ENCODE measurements around the gene LCN1.

DNA sequence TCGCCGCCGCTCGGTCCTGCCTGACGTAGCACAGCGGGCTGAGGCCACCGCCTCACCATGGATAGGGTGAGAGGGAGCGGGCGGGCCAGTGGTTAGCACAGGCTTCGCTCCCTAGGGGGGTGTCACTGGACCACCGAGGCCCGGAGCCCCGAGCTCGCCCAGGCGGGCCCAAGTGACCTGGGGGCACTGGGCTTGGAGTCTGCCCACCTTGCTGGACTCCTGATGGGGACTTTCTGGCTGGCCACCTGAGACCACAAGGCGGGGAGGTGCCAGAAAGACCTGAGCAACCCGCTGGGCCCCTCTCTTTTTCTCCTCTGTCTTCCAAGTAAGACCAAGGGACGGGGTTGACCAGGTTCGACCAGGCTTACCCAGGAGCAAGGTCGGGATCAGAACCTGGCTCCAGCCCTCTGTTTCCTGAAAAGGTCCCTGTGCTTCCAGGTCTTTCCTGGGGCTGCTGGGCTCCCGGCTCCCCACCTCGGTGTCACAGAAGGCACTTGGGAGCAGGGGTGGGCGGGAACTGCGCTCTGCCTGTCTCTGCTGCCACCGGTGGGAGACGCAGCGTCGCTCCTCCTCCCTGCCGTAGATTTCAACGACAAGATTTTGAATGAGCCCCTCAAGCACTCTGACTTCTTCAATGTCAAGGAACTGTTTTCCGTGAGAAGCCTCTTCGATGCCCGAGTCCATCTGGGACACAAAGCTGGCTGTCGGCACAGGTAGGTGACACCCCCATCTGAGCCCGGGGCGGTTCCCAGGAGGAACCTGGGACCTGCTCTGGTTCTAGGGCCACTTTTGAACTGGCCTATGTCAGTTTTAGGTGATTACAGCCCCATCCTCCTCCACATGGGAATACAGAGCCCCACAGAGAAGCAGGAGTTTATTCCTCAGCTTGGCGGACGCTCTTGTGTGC is 19.7 kb upstream of the LCN1 start:
- TF ChIP-seq TAF1 (IDR thresholded peaks at IDR 0.05; ENCODE audit: low read depth, low read length): no peak
- TF ChIP-seq RXRA (IDR thresholded peaks at IDR 0.05; ENCODE audit: insufficient read depth, low read depth, low read length): no peak
- TF ChIP-seq GTF2F1 (IDR thresholded peaks at IDR 0.05; ENCODE audit: borderline replicate concordance, low read depth, low read length): no peak
- TF ChIP-seq SP2 (IDR thresholded peaks at IDR 0.05; ENCODE audit: low read length): no peak
- TF ChIP-seq EZH2 (IDR thresholded peaks at IDR 0.05; ENCODE audit: low read depth, low read length, severe bottlenecking): no peak
- TF ChIP-seq CHD1 (IDR thresholded peaks at IDR 0.05; ENCODE audit: low read depth, low read length): no peak
- TF ChIP-seq CEBPB (IDR thresholded peaks at IDR 0.05; ENCODE audit: low read depth, low read length): no peak
- no peak for TF ChIP-seq HDAC2 (IDR thresholded peaks at IDR 0.05; ENCODE audit: borderline replicate concordance in 1 of 2, low read depth in 2 of 2, low read length in 2 of 2)
- TF ChIP-seq, protein P1, sequence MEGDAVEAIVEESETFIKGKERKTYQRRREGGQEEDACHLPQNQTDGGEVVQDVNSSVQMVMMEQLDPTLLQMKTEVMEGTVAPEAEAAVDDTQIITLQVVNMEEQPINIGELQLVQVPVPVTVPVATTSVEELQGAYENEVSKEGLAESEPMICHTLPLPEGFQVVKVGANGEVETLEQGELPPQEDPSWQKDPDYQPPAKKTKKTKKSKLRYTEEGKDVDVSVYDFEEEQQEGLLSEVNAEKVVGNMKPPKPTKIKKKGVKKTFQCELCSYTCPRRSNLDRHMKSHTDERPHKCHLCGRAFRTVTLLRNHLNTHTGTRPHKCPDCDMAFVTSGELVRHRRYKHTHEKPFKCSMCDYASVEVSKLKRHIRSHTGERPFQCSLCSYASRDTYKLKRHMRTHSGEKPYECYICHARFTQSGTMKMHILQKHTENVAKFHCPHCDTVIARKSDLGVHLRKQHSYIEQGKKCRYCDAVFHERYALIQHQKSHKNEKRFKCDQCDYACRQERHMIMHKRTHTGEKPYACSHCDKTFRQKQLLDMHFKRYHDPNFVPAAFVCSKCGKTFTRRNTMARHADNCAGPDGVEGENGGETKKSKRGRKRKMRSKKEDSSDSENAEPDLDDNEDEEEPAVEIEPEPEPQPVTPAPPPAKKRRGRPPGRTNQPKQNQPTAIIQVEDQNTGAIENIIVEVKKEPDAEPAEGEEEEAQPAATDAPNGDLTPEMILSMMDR (IDR thresholded peaks at IDR 0.05; ENCODE audit: control extremely low read depth in 1 of 3, insufficient read depth in 1 of 3, low read depth in 1 of 3, low read length in 3 of 3): no peak
- TF ChIP-seq MAFK (IDR thresholded peaks at IDR 0.05; ENCODE audit: low read depth, low read length): no peak
- TF ChIP-seq BCL11A (IDR thresholded peaks at IDR 0.05; ENCODE audit: low read depth in 2 of 2, low read length in 2 of 2): no peak

All from H1 (cell line).